Activated CD8-positive, alpha-beta T cell treated with anti-CD3 and anti-CD28 coated beads, Interleukin-2, amount 10 ng/mL, durations not matched to agents 7 days and 5 days (primary cell): ENCODE results near the gene MOSPD2. TPM values are rescaled to one million over a fixed set of nuclear protein-coding genes. Genes with fewer than 3 reads are reported as not detected.

ENCODE experiments used
- ATAC-seq: fragments of 150-1000 bp; cut with Tn5 transposase; one replicate; pipeline ENCODE4 v1.10.0; 2021; ENCODE audit warnings: moderate library complexity
- CTCF ChIA-PET: fragments of 350-600 bp; sonication (Branson Sonifier 250); formaldehyde crosslinking; loops from one replicate; lab custom pipeline; 2021; ENCODE audit warnings: antibody characterized with exemption; lab: Charles Lee
- POLR2A ChIA-PET: fragments of 350-600 bp; sonication (Branson Sonifier 250); formaldehyde crosslinking; loops from one replicate; lab custom pipeline; 2021; ENCODE audit warnings: antibody characterized with exemption; lab: Charles Lee
- DNase-seq: peaks from one replicate; pipeline ENCODE4 v3.0.0-alpha.2; 2020
- H3K27ac Mint-ChIP-seq: one replicate; pipeline ENCODE4 v1.8.0; 2021; ENCODE audit warnings: mild to moderate bottlenecking, mixed read lengths
- H3K27me3 Mint-ChIP-seq: one replicate; pipeline ENCODE4 v1.8.0; 2021; ENCODE audit warnings: low read depth, mixed read lengths
- H3K36me3 Mint-ChIP-seq: one replicate; pipeline ENCODE4 v1.8.0; 2021; ENCODE audit warnings: low read depth, mixed read lengths
- H3K4me1 Mint-ChIP-seq: one replicate; pipeline ENCODE4 v1.8.0; 2021; ENCODE audit warnings: low read depth, mixed read lengths
- H3K4me3 Mint-ChIP-seq: one replicate; pipeline ENCODE4 v1.8.0; 2021; ENCODE audit warnings: mild to moderate bottlenecking, mixed read lengths
- H3K9me3 Mint-ChIP-seq: one replicate; pipeline ENCODE4 v1.8.0; 2022; ENCODE audit warnings: mixed read lengths; ENCODE audit not compliant: insufficient read depth
- total RNA-seq, 2 experiments: library from RNA; stranded (reverse); gene quantifications; one replicate each; pipeline ENCODE4 v1.2.3, GENCODE V29; 2021

The MOSPD2 gene
- total RNA-seq, 2 experiments from 2014 or later, result 9.0 to 10.5 TPM

- no peak overlapping the region for H3K27ac Mint-ChIP-seq
- H3K4me3 Mint-ChIP-seq, result no peak overlapping the region
- DNase-seq (no peak), ATAC-seq (no peak)
- POLR2A ChIA-PET, result no interaction called here
- H3K4me1 Mint-ChIP-seq, result no peaks in the 10 kb centered on the region
- CTCF ChIA-PET, result no interaction called here
- no peaks in the 10 kb centered on the region for H3K27me3 Mint-ChIP-seq
- H3K9me3 Mint-ChIP-seq, result no peaks in the 10 kb centered on the region
- H3K36me3 Mint-ChIP-seq, result peaks cover 17% of the 10 kb centered on the region
These were observed 42.9 kb downstream of the MOSPD2 start for GRCh38 chrX:14916017-14916674.

GRCh38 chrX:14919407-14919806, 46.2 kb downstream of the MOSPD2 start:
- no peaks in the 10 kb centered on the region for H3K27me3 Mint-ChIP-seq
- H3K27ac Mint-ChIP-seq, result no peak overlapping the region
- H3K4me3 Mint-ChIP-seq, result no peak overlapping the region
- no peaks in the 10 kb centered on the region for H3K9me3 Mint-ChIP-seq
- DNase-seq (no peak), ATAC-seq (no peak)
- H3K36me3 Mint-ChIP-seq, result peaks cover 12% of the 10 kb centered on the region
- ChIA-PET CTCF (interaction anchor here (1.1 kb wide), 1 partner anchor 11 kb away, joined by 3 read pairs; no protein-coding TSS in a partner anchor), POLR2A (no interaction called here)
- H3K4me1 Mint-ChIP-seq, result no peaks in the 10 kb centered on the region

- Mint-ChIP-seq H3K4me1 (no peaks in the 10 kb centered on the region), H3K36me3 (peaks cover 12% of the 10 kb centered on the region)
These were observed 47.0 kb downstream of the MOSPD2 start for GRCh38 chrX:14920196-14920595.

GRCh38 chrX:14922437-14922836, 49.2 kb downstream of the MOSPD2 start:
- no peak overlapping the region for H3K4me3 Mint-ChIP-seq
- POLR2A ChIA-PET, result no interaction called here
- DNase-seq (no peak), ATAC-seq (no peak)
- peaks cover 2% of the 10 kb centered on the region for H3K36me3 Mint-ChIP-seq
- no peak overlapping the region for H3K27ac Mint-ChIP-seq
- CTCF ChIA-PET, result no interaction called here
- no peaks in the 10 kb centered on the region for H3K9me3 Mint-ChIP-seq
- H3K4me1 Mint-ChIP-seq, result no peaks in the 10 kb centered on the region
- H3K27me3 Mint-ChIP-seq, result no peaks in the 10 kb centered on the region

More at GRCh38 chrX:14920196-14920595, 47.0 kb downstream of the MOSPD2 start:
- ChIA-PET POLR2A (no interaction called here), CTCF (interaction anchor here (1.1 kb wide), 1 partner anchor 10 kb away, joined by 3 read pairs; no protein-coding TSS in a partner anchor)
- Mint-ChIP-seq H3K27ac (no peak overlapping the region), H3K9me3 (no peaks in the 10 kb centered on the region), H3K27me3 (no peaks in the 10 kb centered on the region), H3K4me3 (no peak overlapping the region)
- DNase-seq (no peak), ATAC-seq (no peak)

- no peaks in the 10 kb centered on the region for H3K4me1 Mint-ChIP-seq
- CTCF ChIA-PET, result no interaction called here
- DNase-seq (no peak), ATAC-seq (no peak)
- H3K36me3 Mint-ChIP-seq, result no peaks in the 10 kb centered on the region
- no peaks in the 10 kb centered on the region for H3K9me3 Mint-ChIP-seq
- H3K27ac Mint-ChIP-seq, result no peak overlapping the region
- H3K27me3 Mint-ChIP-seq, result no peaks in the 10 kb centered on the region
- POLR2A ChIA-PET, result no interaction called here
- no peak overlapping the region for H3K4me3 Mint-ChIP-seq
These were observed 50.5 kb downstream of the MOSPD2 start for GRCh38 chrX:14923761-14924160.

- Mint-ChIP-seq H3K27ac (no peak overlapping the region), H3K27me3 (peaks cover 2% of the 10 kb centered on the region), H3K4me1 (no peaks in the 10 kb centered on the region), H3K36me3 (no peaks in the 10 kb centered on the region), H3K4me3 (no peak overlapping the region), H3K9me3 (no peaks in the 10 kb centered on the region)
- ChIA-PET CTCF (no interaction called here), POLR2A (no interaction called here)
- DNase-seq, result no peak
- ATAC-seq, result no peak
These were observed 53.2 kb downstream of the MOSPD2 start for GRCh38 chrX:14926471-14926870.

GRCh38 chrX:14927401-14927800, 54.2 kb downstream of the MOSPD2 start:
- POLR2A ChIA-PET, result no interaction called here
- H3K4me1 Mint-ChIP-seq, result no peaks in the 10 kb centered on the region
- H3K9me3 Mint-ChIP-seq, result no peaks in the 10 kb centered on the region
- CTCF ChIA-PET, result no interaction called here
- H3K27ac Mint-ChIP-seq, result no peak overlapping the region
- ATAC-seq (no peak), DNase-seq (no peak)
- peaks cover 2% of the 10 kb centered on the region for H3K27me3 Mint-ChIP-seq
- H3K36me3 Mint-ChIP-seq, result no peaks in the 10 kb centered on the region
- no peak overlapping the region for H3K4me3 Mint-ChIP-seq

GRCh38 chrX:14930663-14931062, 57.4 kb downstream of the MOSPD2 start:
- H3K36me3 Mint-ChIP-seq, result no peaks in the 10 kb centered on the region
- no peaks in the 10 kb centered on the region for H3K9me3 Mint-ChIP-seq
- H3K27ac Mint-ChIP-seq, result no peak overlapping the region
- no peaks in the 10 kb centered on the region for H3K4me1 Mint-ChIP-seq
- peaks cover 2% of the 10 kb centered on the region for H3K27me3 Mint-ChIP-seq
- no peak for ATAC-seq
- ChIA-PET CTCF (interaction anchor here (0.7 to 1.0 kb wide), 2 partner anchors 11 to 49 kb away, joined by 3 to 5 read pairs; no protein-coding TSS in a partner anchor), POLR2A (no interaction called here)
- DNase-seq, result no peak
- no peak overlapping the region for H3K4me3 Mint-ChIP-seq

GRCh38 chrX:14932136-14932535, 58.9 kb downstream of the MOSPD2 start:
- Mint-ChIP-seq H3K27me3 (peaks cover 2% of the 10 kb centered on the region), H3K27ac (no peak overlapping the region), H3K9me3 (no peaks in the 10 kb centered on the region), H3K36me3 (no peaks in the 10 kb centered on the region), H3K4me1 (no peaks in the 10 kb centered on the region), H3K4me3 (no peak overlapping the region)
- ATAC-seq (no peak), DNase-seq (no peak)
- ChIA-PET CTCF (no interaction called here), POLR2A (no interaction called here)

GRCh38 chrX:14934423-14934822, 61.2 kb downstream of the MOSPD2 start:
- Mint-ChIP-seq H3K9me3 (no peaks in the 10 kb centered on the region), H3K4me3 (no peak overlapping the region), H3K27ac (no peak overlapping the region), H3K36me3 (no peaks in the 10 kb centered on the region), H3K27me3 (peaks cover 2% of the 10 kb centered on the region), H3K4me1 (no peaks in the 10 kb centered on the region)
- ChIA-PET CTCF (no interaction called here), POLR2A (no interaction called here)
- ATAC-seq, result no peak
- no peak for DNase-seq

- H3K27ac Mint-ChIP-seq, result no peak overlapping the region
- no peak overlapping the region for H3K4me3 Mint-ChIP-seq
- no peaks in the 10 kb centered on the region for H3K27me3 Mint-ChIP-seq
- no peaks in the 10 kb centered on the region for H3K4me1 Mint-ChIP-seq
- no peaks in the 10 kb centered on the region for H3K9me3 Mint-ChIP-seq
- ATAC-seq, result no peak
- DNase-seq, result no peak
- no peaks in the 10 kb centered on the region for H3K36me3 Mint-ChIP-seq
- POLR2A ChIA-PET, result no interaction called here
- CTCF ChIA-PET, result no interaction called here
These were observed 63.3 kb downstream of the MOSPD2 start for GRCh38 chrX:14936561-14936960.

GRCh38 chrX:14939644-14940043, 66.4 kb downstream of the MOSPD2 start:
- H3K4me1 Mint-ChIP-seq, result no peaks in the 10 kb centered on the region
- no peak overlapping the region for H3K4me3 Mint-ChIP-seq
- H3K27me3 Mint-ChIP-seq, result no peaks in the 10 kb centered on the region
- DNase-seq, result no peak
- CTCF ChIA-PET, result no interaction called here
- no peak for ATAC-seq
- no peak overlapping the region for H3K27ac Mint-ChIP-seq
- no peaks in the 10 kb centered on the region for H3K9me3 Mint-ChIP-seq
- POLR2A ChIA-PET, result no interaction called here
- H3K36me3 Mint-ChIP-seq, result no peaks in the 10 kb centered on the region

- Mint-ChIP-seq H3K4me1 (no peaks in the 10 kb centered on the region), H3K4me3 (no peak overlapping the region), H3K27me3 (no peaks in the 10 kb centered on the region), H3K36me3 (no peaks in the 10 kb centered on the region), H3K27ac (no peak overlapping the region), H3K9me3 (no peaks in the 10 kb centered on the region)
- CTCF ChIA-PET, result no interaction called here
- POLR2A ChIA-PET, result no interaction called here
- DNase-seq (no peak), ATAC-seq (no peak)
These were observed 68.1 kb downstream of the MOSPD2 start for GRCh38 chrX:14941301-14941700.
